ENCODE results near the gene MOCOS.

The MOCOS gene

GRCh38 chr18:36265015-36265414 lies 77.7 kb downstream of the MOCOS start:
- TF ChIP-seq CTCF (IDR thresholded peaks at IDR 0.05): no peak

- TF ChIP-seq CTCF (IDR thresholded peaks at IDR 0.05): no peak
These were observed 81.9 kb downstream of the MOCOS start for GRCh38 chr18:36269157-36269556.

GRCh38 chr18:36271153-36271552 lies 83.9 kb downstream of the MOCOS start:
- no peak for TF ChIP-seq CTCF (IDR thresholded peaks at IDR 0.05)

- no peak for TF ChIP-seq CTCF (IDR thresholded peaks at IDR 0.05)
These were observed 86.0 kb downstream of the MOCOS start for GRCh38 chr18:36273347-36273746.

- no peak for TF ChIP-seq CTCF (IDR thresholded peaks at IDR 0.05)
These were observed 86.9 kb downstream of the MOCOS start for GRCh38 chr18:36274083-36274715.

- no peak for TF ChIP-seq CTCF (IDR thresholded peaks at IDR 0.05)
These were observed 88.3 kb downstream of the MOCOS start for GRCh38 chr18:36275561-36275960.

GRCh38 chr18:36279001-36279400 lies 91.7 kb downstream of the MOCOS start:
- no peak for TF ChIP-seq CTCF (IDR thresholded peaks at IDR 0.05)

- TF ChIP-seq CTCF (IDR thresholded peaks at IDR 0.05): no peak; the same call in 1 of the 2 replicates
These were observed 94.6 kb downstream of the MOCOS start for GRCh38 chr18:36281936-36282335.
